H9 (cell line): Measurements from ENCODE around the gene DYRK1B. TPM values are rescaled to one million over a fixed set of nuclear protein-coding genes. Genes with fewer than 3 reads are reported as not detected.

ENCODE experiments used
- DNase-seq: peaks from one replicate; pipeline ENCODE4 v3.0.0-alpha.2; 2017
- H2AFZ ChIP-seq: one replicate; pipeline ENCODE4 v1.6.1; 2013; ENCODE audit warnings: mild to moderate bottlenecking, low read length, control low read depth, moderate library complexity
- H2AK5ac ChIP-seq: 2 replicates; pipeline ENCODE4 v1.6.1; 2013; ENCODE audit warnings: low read length, control low read depth, mixed read lengths; ENCODE audit not compliant: insufficient read length
- H2BK120ac ChIP-seq: one replicate; pipeline ENCODE4 v1.6.1; 2013; ENCODE audit warnings: low read depth, mild to moderate bottlenecking, low read length, control low read depth, inconsistent platforms; ENCODE audit not compliant: poor library complexity, severe bottlenecking
- H2BK12ac ChIP-seq: 2 replicates; pipeline ENCODE4 v1.6.1; 2013; ENCODE audit warnings: low read length, control low read depth, mixed read lengths, low read depth; ENCODE audit not compliant: insufficient read length
- H2BK15ac ChIP-seq: 2 replicates; pipeline ENCODE4 v1.6.1; 2013; ENCODE audit warnings: low read depth, low read length, control low read depth
- H2BK20ac ChIP-seq: one replicate; pipeline ENCODE4 v1.6.1; 2013; ENCODE audit warnings: low read depth, mild to moderate bottlenecking, low read length, control low read depth, inconsistent platforms; ENCODE audit not compliant: poor library complexity, severe bottlenecking
- H2BK5ac ChIP-seq: 2 replicates; pipeline ENCODE4 v1.6.1; 2013; ENCODE audit warnings: low read length, control low read depth, mixed read lengths; ENCODE audit not compliant: insufficient read length
- H3K14ac ChIP-seq: 2 replicates; pipeline ENCODE4 v1.6.1; 2013; ENCODE audit warnings: low read length, control low read depth; ENCODE audit not compliant: insufficient read depth
- H3K18ac ChIP-seq: 2 replicates; pipeline ENCODE4 v1.6.1; 2013; ENCODE audit warnings: low read depth, mild to moderate bottlenecking, mixed read lengths, low read length, control low read depth; ENCODE audit not compliant: insufficient read length
- H3K23ac ChIP-seq: 2 replicates; pipeline ENCODE4 v1.6.1; 2013; ENCODE audit warnings: low read length, control low read depth, mixed read lengths, low read depth; ENCODE audit not compliant: insufficient read length
- H3K23me2 ChIP-seq: 2 replicates; pipeline ENCODE4 v1.6.1; 2013; ENCODE audit warnings: low read depth, mild to moderate bottlenecking, mixed read lengths, low read length, control low read depth; ENCODE audit not compliant: insufficient read length, poor library complexity, severe bottlenecking
- H3K27ac ChIP-seq: 2 replicates; pipeline ENCODE4 v1.5.1; 2013; ENCODE audit warnings: low read length, control low read depth, mixed read lengths, low read depth; ENCODE audit not compliant: insufficient read length
- H3K27me3 ChIP-seq: 2 replicates; pipeline ENCODE4 v1.6.1; 2013; ENCODE audit warnings: low read length, control low read depth, inconsistent platforms; ENCODE audit not compliant: insufficient read depth
- H3K4ac ChIP-seq: 2 replicates; pipeline ENCODE4 v1.6.1; 2013; ENCODE audit warnings: low read depth, mild to moderate bottlenecking, control low read depth, inconsistent platforms, low read length, moderate library complexity
- H3K4me1 ChIP-seq: 2 replicates; pipeline ENCODE4 v1.6.1; 2013; ENCODE audit warnings: low read length, control low read depth, inconsistent platforms; ENCODE audit not compliant: insufficient read depth
- H3K4me2 ChIP-seq: 2 replicates; pipeline ENCODE4 v1.6.1; 2013; ENCODE audit warnings: low read length, control low read depth, mixed read lengths; ENCODE audit not compliant: insufficient read length, insufficient read depth
- H3K56ac ChIP-seq: 2 replicates; pipeline ENCODE4 v1.6.1; 2013; ENCODE audit warnings: low read depth, mild to moderate bottlenecking, mixed read lengths, low read length, control low read depth; ENCODE audit not compliant: insufficient read length
- H3K79me1 ChIP-seq: 2 replicates; pipeline ENCODE4 v1.6.1; 2013; ENCODE audit warnings: low read depth, mild to moderate bottlenecking, moderate library complexity, low read length, control low read depth, inconsistent platforms; ENCODE audit not compliant: insufficient read depth, poor library complexity, severe bottlenecking
- H3K79me2 ChIP-seq: 2 replicates; pipeline ENCODE4 v1.6.1; 2013; ENCODE audit warnings: low read length, control low read depth, inconsistent platforms; ENCODE audit not compliant: insufficient read depth
- H3K9ac ChIP-seq: 2 replicates; pipeline ENCODE4 v1.6.1; 2013; ENCODE audit warnings: low read length, control low read depth, mixed read lengths; ENCODE audit not compliant: insufficient read length; ENCODE audit errors: extremely low read depth
- H3K9me3 ChIP-seq: one replicate; pipeline ENCODE4 v1.6.1; 2013; ENCODE audit warnings: low read depth, low read length, inconsistent platforms; ENCODE audit not compliant: control insufficient read depth
- H3T11ph ChIP-seq: one replicate; pipeline ENCODE4 v1.6.1; 2013; ENCODE audit warnings: mild to moderate bottlenecking, low read length, control low read depth, inconsistent platforms
- H4K20me1 ChIP-seq: one replicate; pipeline ENCODE4 v1.6.1; 2013; ENCODE audit not compliant: control insufficient read depth, insufficient read length, insufficient read depth
- H4K5ac ChIP-seq: 2 replicates; pipeline ENCODE4 v1.6.1; 2013; ENCODE audit warnings: low read depth, mild to moderate bottlenecking, mixed read lengths, low read length, control low read depth; ENCODE audit not compliant: insufficient read length
- H4K8ac ChIP-seq: replicated peaks from 2 replicates; pipeline ENCODE4 v1.6.1; 2013; ENCODE audit warnings: low read length, control low read depth, mixed read lengths, low read depth; ENCODE audit not compliant: insufficient read length
- H4K91ac ChIP-seq: 2 replicates; pipeline ENCODE4 v1.6.1; 2013; ENCODE audit warnings: low read depth, mild to moderate bottlenecking, moderate library complexity, mixed read lengths, low read length, control low read depth; ENCODE audit not compliant: insufficient read length
- H3K27ac Mint-ChIP-seq, 3 experiments: 2 replicates in 2 of 3; 3 replicates in 1 of 3; pipeline ENCODE4 v1.8.0; 2020 to 2021; ENCODE audit warnings: mixed read lengths in 3 of 3, mild to moderate bottlenecking in 1 of 3, moderate library complexity in 1 of 3
- H3K27me3 Mint-ChIP-seq: 2 replicates; pipeline ENCODE4 v1.8.0; 2021; ENCODE audit warnings: low read depth, mild to moderate bottlenecking, moderate library complexity, mixed read lengths
- H3K36me3 Mint-ChIP-seq, 3 experiments: 2 replicates in 2 of 3; 3 replicates in 1 of 3; pipeline ENCODE4 v1.8.0; 2020 to 2021; ENCODE audit warnings: low read depth in 3 of 3, mixed read lengths in 3 of 3; ENCODE audit not compliant: insufficient read depth in 1 of 3
- H3K4me1 Mint-ChIP-seq, 2 experiments: 2 replicates each; pipeline ENCODE4 v1.8.0; 2020; ENCODE audit warnings: mixed read lengths in 2 of 2
- H3K4me3 Mint-ChIP-seq, 2 experiments: 2 replicates in 1 of 2; 3 replicates in 1 of 2; pipeline ENCODE4 v1.8.0; 2020 to 2021; ENCODE audit warnings: mild to moderate bottlenecking in 2 of 2, mixed read lengths in 2 of 2, moderate library complexity in 1 of 2
- H3K9me3 Mint-ChIP-seq, 2 experiments: 2 replicates in 1 of 2; 3 replicates in 1 of 2; pipeline ENCODE4 v1.8.0; 2020; ENCODE audit warnings: mild to moderate bottlenecking in 2 of 2, mixed read lengths in 2 of 2, moderate library complexity in 1 of 2
- WGBS: extraction: QIAGEN DNeasy Blood & Tissue Kit; methylation state at CpG from one replicate; pipeline ENCODE4 v1.1.7; 2013; ENCODE audit warnings: missing lambda C conversion rate, low lambda C conversion rate, mixed read lengths; ENCODE audit not compliant: insufficient read length; ENCODE audit errors: extremely low coverage; 5-methylcytosine and 5-hydroxymethylcytosine counted together
- total RNA-seq: library from RNA; stranded (reverse); gene quantifications from 2 replicates; pipeline ENCODE4 v1.2.1, GENCODE V29; 2021
- TF ChIP-seq, protein P1 (sequence below): fragments of 200-600 bp; sonication (generic); conservative IDR thresholded peaks from 3 replicates; pipeline ENCODE4 v1.8.0; 2021; ENCODE audit warnings: antibody characterized with exemption, mild to moderate bottlenecking

The DYRK1B gene
- total RNA-seq, 1 experiment from 2014 or later, result 14.3 TPM

DNA sequence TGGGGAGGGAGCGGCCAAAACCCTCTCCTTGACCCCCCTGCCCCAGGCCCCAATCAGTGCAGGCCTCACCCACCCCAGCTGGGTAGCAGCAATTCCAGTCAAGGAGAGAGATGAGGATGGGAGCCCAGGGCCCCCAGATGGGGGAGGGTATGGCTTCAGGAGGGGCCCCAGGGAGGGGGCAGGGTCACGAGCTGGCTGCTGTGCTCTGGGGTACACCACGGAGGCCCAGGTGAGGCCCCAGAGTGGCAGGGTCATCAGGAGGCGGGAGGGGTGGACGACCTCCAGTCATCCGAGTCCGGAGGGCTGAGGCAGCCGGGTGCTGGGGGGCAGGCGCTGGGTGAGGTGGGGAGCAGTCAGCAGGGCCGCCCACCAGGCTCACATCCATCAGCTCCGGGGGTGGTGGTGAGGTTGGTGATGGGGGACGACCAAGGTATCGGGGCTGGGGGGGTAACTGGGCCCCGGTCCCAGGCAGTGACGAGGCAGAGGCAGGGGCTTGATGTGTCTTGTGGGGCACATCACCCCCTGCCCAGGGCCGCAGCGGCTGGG lies 8.4 kb downstream of the DYRK1B start:
- H3K27me3 Mint-ChIP-seq, result no peaks in the 10 kb centered on the region
- Histone ChIP-seq H3K4me1 (no peaks in the 10 kb centered on the region), H3K23me2 (peaks cover 8% of the 10 kb centered on the region), H3K56ac (no peak overlapping the region), H3K4ac (no peak overlapping the region), H3K9ac (no peak overlapping the region), H4K20me1 (no peaks in the 10 kb centered on the region), H3T11ph (no peak overlapping the region), H2AFZ (no peak overlapping the region), H3K4me2 (no peak overlapping the region), H3K14ac (no peak overlapping the region), H3K18ac (no peak overlapping the region), H4K91ac (no peak overlapping the region), H4K8ac (no peak overlapping the region), H2BK20ac (no peak overlapping the region), H4K5ac (no peak overlapping the region), H2BK5ac (no peak overlapping the region), H2BK120ac (no peak overlapping the region), H3K27me3 (no peaks in the 10 kb centered on the region), H2BK12ac (no peak overlapping the region), H2BK15ac (no peak overlapping the region), H3K23ac (no peak overlapping the region), H2AK5ac (no peak overlapping the region), H3K9me3 (no peaks in the 10 kb centered on the region), H3K79me1 (no peaks in the 10 kb centered on the region), H3K27ac (no peak overlapping the region), H3K79me2 (no peaks in the 10 kb centered on the region)
- peaks cover 3% of the 10 kb centered on the region in 2 experiments; a peak in 3 of 4 replicates for H3K4me1 Mint-ChIP-seq
- DNase-seq, result no peak
- TF ChIP-seq, protein P1, sequence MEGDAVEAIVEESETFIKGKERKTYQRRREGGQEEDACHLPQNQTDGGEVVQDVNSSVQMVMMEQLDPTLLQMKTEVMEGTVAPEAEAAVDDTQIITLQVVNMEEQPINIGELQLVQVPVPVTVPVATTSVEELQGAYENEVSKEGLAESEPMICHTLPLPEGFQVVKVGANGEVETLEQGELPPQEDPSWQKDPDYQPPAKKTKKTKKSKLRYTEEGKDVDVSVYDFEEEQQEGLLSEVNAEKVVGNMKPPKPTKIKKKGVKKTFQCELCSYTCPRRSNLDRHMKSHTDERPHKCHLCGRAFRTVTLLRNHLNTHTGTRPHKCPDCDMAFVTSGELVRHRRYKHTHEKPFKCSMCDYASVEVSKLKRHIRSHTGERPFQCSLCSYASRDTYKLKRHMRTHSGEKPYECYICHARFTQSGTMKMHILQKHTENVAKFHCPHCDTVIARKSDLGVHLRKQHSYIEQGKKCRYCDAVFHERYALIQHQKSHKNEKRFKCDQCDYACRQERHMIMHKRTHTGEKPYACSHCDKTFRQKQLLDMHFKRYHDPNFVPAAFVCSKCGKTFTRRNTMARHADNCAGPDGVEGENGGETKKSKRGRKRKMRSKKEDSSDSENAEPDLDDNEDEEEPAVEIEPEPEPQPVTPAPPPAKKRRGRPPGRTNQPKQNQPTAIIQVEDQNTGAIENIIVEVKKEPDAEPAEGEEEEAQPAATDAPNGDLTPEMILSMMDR, result no peak
- H3K36me3 Mint-ChIP-seq, result peaks cover 10 to 33% (median 30%) of the 10 kb centered on the region in 3 experiments
- no peak overlapping the region for H3K27ac Mint-ChIP-seq
- no peaks in the 10 kb centered on the region for H3K9me3 Mint-ChIP-seq
- no CpG with 5 or more reads among the region's 17 CpGs for WGBS
- no peak overlapping the region for H3K4me3 Mint-ChIP-seq
